Cardiac fibroblast (primary cell): ENCODE results near the gene GMPPB.

Source experiments
- DNase-seq, 2 donors: peaks; one replicate each; pipeline versions ENCODE4 v3.0.0 to v3.0.0-alpha.2; 2010; ENCODE audit warnings: low read depth in 2 of 2
- H3K4me3 ChIP-seq, 2 donors: replicated peaks in 1 of 2; 1 replicate in 1 of 2; 2 replicates in 1 of 2; pipeline ENCODE4 v1.5.1; 2011; ENCODE audit warnings: low read depth in 2 of 2, low read length in 2 of 2, mild to moderate bottlenecking in 2 of 2, moderate library complexity in 1 of 2
- TF ChIP-seq, protein P1 (sequence below): IDR thresholded peaks from one replicate; pipeline ENCODE4 v1.5.1; 2011; ENCODE audit warnings: low read depth, mild to moderate bottlenecking, low read length, inconsistent platforms

GMPPB gene

DNA sequence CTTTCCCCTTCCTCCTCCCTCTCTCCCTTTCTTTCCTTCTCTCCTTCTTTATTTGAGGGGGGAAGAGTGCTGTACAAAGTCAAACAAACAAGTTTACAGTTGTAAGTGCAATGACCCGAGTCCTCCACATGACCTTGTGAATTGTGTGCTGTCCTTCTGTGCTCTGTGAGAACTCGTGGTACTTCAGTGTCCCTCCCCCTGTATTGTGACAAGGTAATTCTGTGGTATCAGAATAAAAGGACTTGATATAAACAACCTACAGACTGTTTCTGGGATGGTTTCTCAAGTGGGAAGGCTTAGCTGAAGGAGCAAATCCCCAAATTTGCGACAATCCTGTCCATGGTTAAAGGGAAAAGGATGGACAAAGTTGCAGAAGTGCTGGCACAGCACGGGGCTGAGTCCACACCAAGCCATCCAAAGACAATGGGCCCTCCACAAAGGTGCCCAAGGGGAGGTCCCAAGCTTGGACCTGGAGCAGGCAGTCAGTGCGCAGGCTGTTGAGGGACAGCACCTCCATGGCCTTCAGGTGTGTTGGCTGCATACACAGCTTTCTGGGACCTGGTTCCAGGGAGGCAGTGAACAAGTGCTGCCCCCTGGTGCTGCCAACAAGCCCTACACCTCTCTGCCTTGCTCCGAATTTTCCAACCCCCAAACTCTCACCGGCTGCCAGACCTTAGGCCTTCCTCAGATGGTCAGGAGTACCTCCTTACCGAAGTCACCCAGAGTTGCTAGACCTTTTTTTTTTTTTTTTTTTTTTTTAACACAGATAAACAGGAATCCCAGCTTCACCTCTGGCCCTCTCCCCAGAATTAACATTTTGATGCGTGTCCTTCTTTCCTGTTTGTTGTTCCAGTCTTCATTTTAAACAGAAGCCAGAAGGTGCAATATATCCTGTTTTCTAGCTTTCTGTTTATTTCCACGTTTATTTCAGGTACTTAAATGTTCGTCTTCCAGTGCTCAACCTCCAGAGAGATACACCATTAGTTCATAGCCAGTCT, 52.2 kb downstream of the GMPPB start:
- no peak overlapping the region for H3K4me3 ChIP-seq
- TF ChIP-seq, protein P1, sequence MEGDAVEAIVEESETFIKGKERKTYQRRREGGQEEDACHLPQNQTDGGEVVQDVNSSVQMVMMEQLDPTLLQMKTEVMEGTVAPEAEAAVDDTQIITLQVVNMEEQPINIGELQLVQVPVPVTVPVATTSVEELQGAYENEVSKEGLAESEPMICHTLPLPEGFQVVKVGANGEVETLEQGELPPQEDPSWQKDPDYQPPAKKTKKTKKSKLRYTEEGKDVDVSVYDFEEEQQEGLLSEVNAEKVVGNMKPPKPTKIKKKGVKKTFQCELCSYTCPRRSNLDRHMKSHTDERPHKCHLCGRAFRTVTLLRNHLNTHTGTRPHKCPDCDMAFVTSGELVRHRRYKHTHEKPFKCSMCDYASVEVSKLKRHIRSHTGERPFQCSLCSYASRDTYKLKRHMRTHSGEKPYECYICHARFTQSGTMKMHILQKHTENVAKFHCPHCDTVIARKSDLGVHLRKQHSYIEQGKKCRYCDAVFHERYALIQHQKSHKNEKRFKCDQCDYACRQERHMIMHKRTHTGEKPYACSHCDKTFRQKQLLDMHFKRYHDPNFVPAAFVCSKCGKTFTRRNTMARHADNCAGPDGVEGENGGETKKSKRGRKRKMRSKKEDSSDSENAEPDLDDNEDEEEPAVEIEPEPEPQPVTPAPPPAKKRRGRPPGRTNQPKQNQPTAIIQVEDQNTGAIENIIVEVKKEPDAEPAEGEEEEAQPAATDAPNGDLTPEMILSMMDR: peak; percentile 86
- DNase-seq: peak; percentile 70 to 71

DNA sequence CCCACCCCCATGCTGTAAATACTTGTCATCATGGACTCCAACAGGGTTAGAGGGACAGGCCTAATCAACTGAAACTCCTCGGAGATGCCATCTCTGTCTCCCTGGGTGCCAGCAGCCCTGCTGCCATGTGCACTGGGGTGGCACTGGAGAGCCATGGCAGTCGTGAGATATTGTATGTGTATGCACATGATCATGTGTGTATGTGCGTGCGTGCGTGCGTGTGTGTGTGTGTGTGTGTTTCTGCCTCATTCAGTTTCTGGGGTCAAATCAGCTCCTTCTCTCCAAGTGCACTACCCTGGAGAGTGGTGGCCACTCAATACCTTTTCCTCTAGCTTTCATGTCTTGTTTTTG, 52.8 kb downstream of the GMPPB start:
- TF ChIP-seq, protein P1: no peak
- no peak for DNase-seq
- no peak overlapping the region for H3K4me3 ChIP-seq
